GM23248 (cell line): ENCODE measurements around the gene AXIN1. TPM values are rescaled to one million over a fixed set of nuclear protein-coding genes. Genes with fewer than 3 reads are reported as not detected.
"Not testable (repeated sequence)": the region's sequence is repeated elsewhere in the genome, so short reads cannot be mapped to it uniquely, and the experiment has no call there.

Experiments used
- DNase-seq: peaks from one replicate; pipeline ENCODE4 v3.0.0-alpha.2; 2015
- H2AFZ ChIP-seq: fragments of 200-600 bp; sonication (generic); 2 replicates; pipeline ENCODE4 v1.6.1; 2016; ENCODE audit warnings: antibody characterized with exemption
- H3F3A ChIP-seq: fragments of 200-600 bp; sonication (generic); 2 replicates; pipeline ENCODE4 v1.6.1; 2016; ENCODE audit warnings: mild to moderate bottlenecking, antibody characterized with exemption, mixed run types; ENCODE audit not compliant: insufficient read depth
- H3K27ac ChIP-seq: fragments of 200-600 bp; sonication (generic); 2 replicates; pipeline ENCODE4 v1.5.1; 2016; ENCODE audit warnings: mild to moderate bottlenecking
- H3K27me3 ChIP-seq: fragments of 200-600 bp; sonication (generic); replicated peaks from 2 replicates; pipeline ENCODE4 v1.6.1; 2016; ENCODE audit warnings: mild to moderate bottlenecking; ENCODE audit not compliant: insufficient read depth
- H3K36me3 ChIP-seq: fragments of 200-600 bp; sonication (generic); 2 replicates; pipeline ENCODE4 v1.6.1; 2016; ENCODE audit warnings: low read depth, mild to moderate bottlenecking
- H3K4me1 ChIP-seq: fragments of 200-600 bp; sonication (generic); 2 replicates; pipeline ENCODE4 v1.6.1; 2016; ENCODE audit warnings: mild to moderate bottlenecking; ENCODE audit not compliant: insufficient read depth
- H3K4me2 ChIP-seq: fragments of 200-600 bp; sonication (generic); one replicate; pipeline ENCODE4 v1.6.1; 2016; ENCODE audit warnings: mild to moderate bottlenecking; ENCODE audit not compliant: unreplicated experiment
- H3K4me3 ChIP-seq: fragments of 200-600 bp; sonication (generic); 2 replicates; pipeline ENCODE4 v1.5.1; 2016; ENCODE audit warnings: mild to moderate bottlenecking
- H3K79me2 ChIP-seq: fragments of 200-600 bp; sonication (generic); 2 replicates; pipeline ENCODE4 v1.6.1; 2016; ENCODE audit warnings: mild to moderate bottlenecking; ENCODE audit not compliant: insufficient read depth
- H3K9ac ChIP-seq: fragments of 200-600 bp; sonication (generic); 2 replicates; pipeline ENCODE4 v1.6.1; 2016; ENCODE audit warnings: mild to moderate bottlenecking
- H3K9me2 ChIP-seq: fragments of 200-600 bp; sonication (generic); 2 replicates; pipeline ENCODE4 v1.6.1; 2016; ENCODE audit warnings: mixed run types, mild to moderate bottlenecking, moderate library complexity; ENCODE audit not compliant: insufficient read depth
- H3K9me3 ChIP-seq: fragments of 200-600 bp; sonication (generic); one replicate; pipeline ENCODE4 v1.6.1; 2017; ENCODE audit warnings: low read depth
- H4K20me1 ChIP-seq: fragments of 200-600 bp; sonication (generic); 2 replicates; pipeline ENCODE4 v1.6.0; 2016; ENCODE audit not compliant: insufficient read depth
- EZH2 ChIP-seq: fragments of 200-600 bp; sonication (generic); IDR thresholded peaks from 2 replicates; pipeline ENCODE4 v1.6.1; 2018; ENCODE audit warnings: antibody characterized with exemption, mild to moderate bottlenecking; ENCODE audit not compliant: insufficient read depth, poor library complexity, severe bottlenecking
- EZH2phosphoT487 ChIP-seq: fragments of 200-600 bp; sonication (generic); IDR thresholded peaks from 2 replicates; pipeline ENCODE4 v1.6.1; 2018; ENCODE audit warnings: antibody characterized with exemption, moderate library complexity, mild to moderate bottlenecking, low read depth; ENCODE audit not compliant: insufficient read depth
- WGBS, 2 experiments: methylation state at CpG; one replicate each; pipeline ENCODE4 v1.1.6; 2015 to 2017; ENCODE audit warnings: low lambda C conversion rate in 2 of 2, low coverage in 1 of 2; ENCODE audit errors: missing lambda C conversion rate in 2 of 2; 5-methylcytosine and 5-hydroxymethylcytosine counted together
- in situ Hi-C: fragments of 300-500 bp; cut with MboI; formaldehyde crosslinking; loops from 2 replicates; pipeline ENCODE4 v1.15.0; 2020
- polyA plus RNA-seq: library from polyadenylated mRNA; unstranded; fragments of >200 nt; fragmentation: Nextera tagmentation; extraction: Ambion mirVana; gene quantifications from 2 replicates; pipeline ENCODE4 v1.2.1, GENCODE V29; 2016
- total RNA-seq: library from RNA; depleted of rRNA; stranded (reverse); fragments of >200 nt; shearing (Covaris generic); gene quantifications from 2 replicates; pipeline ENCODE4 v1.2.3, GENCODE V29; 2014

Gene AXIN1
- total and polyA plus RNA-seq, 2 experiments from 2014 or later = 3.3 to 27.1 TPM

DNA sequence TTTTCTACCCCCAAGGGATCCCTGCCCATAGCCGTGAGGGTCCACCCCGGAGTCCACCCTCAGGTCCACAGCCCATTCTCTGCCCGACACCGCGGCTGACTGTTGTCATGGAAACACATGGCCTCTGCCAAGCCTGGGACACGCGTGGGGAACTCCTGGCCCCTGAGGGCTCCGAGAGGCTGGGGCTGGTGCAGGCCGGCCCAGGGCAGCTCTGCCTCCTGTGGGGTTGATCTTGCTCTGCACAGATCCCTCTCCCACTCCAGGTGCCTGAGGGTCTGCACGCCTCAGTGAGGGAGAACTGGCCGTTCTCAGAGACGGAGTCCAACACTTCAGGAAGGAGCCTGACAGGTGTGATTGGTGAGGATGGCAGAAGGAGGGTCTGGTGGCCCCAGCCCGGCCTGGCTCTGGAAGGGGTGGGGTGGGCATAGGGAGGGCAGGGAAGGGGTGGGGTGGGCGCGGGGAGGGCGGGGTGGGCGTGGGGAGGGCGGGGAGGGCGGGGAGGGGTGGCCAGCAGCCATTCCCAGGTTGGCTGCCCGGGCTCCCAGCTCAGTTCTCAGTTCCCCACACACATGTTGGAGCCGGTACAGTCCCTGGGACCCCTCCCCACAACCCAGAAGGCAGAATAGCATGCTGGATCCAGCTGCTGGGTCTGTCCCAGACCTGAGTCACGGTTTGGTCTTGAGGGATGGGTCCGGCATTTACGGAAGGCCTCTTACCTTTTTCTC, 11.4 kb upstream of the AXIN1 start:
- no peaks in the 10 kb centered on the region for H4K20me1 ChIP-seq
- no peak for DNase-seq
- WGBS, 2 experiments = 14 to 23% methylated on average over 15 to 23 of the region's 24 CpGs
- no peaks in the 10 kb centered on the region for H3K9me2 ChIP-seq
- H3K36me3 ChIP-seq = no peaks in the 10 kb centered on the region
- in situ Hi-C loops = no loop called here
- no peaks in the 10 kb centered on the region for H3K79me2 ChIP-seq
- no peak overlapping the region for H3K4me2 ChIP-seq
- no peak overlapping the region for H3K27ac ChIP-seq
- H3F3A ChIP-seq = no peaks in the 10 kb centered on the region
- TF ChIP-seq EZH2phosphoT487 (no peak), EZH2 (no peak)
- H3K4me3 ChIP-seq = no peak overlapping the region
- no peaks in the 10 kb centered on the region for H3K9me3 ChIP-seq
- H3K9ac ChIP-seq = no peak overlapping the region
- no peaks in the 10 kb centered on the region for H3K27me3 ChIP-seq
- H3K4me1 ChIP-seq = no peaks in the 10 kb centered on the region
- no peak overlapping the region for H2AFZ ChIP-seq

DNA sequence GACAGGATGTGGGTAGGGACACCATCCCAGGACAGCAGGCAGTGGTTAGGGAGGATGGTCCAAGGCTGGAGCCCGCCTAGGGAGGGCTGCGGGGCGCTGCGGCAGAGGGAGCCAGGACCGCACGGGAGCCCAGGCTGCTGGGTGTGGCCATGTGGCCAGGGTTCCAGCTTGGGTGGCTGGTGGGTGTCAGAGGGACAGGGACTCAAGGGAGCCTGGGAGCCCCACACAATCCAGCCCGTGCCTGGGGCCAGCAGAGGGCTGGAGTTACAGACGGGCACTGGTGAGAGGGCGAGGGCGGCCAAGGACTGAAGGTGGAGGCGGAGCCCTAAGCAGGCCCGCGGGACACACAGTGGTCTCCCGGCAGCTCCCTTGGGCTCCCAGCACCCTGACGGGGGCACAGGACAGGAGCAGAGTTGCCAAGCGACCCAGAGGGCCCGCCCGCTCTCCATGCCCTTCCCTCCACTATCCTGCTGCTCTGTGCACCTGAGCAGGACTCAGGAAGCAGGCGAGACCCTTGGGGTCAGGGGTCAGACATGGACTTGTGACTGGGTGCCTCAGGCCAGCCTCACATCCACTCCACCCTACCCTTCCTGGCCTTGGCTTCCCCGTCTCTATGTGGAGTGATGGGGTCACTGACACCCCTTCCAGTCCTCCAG, 10.7 kb upstream of the AXIN1 start:
- Histone ChIP-seq H3K36me3 (no peaks in the 10 kb centered on the region), H3K9me2 (no peaks in the 10 kb centered on the region), H3K4me3 (no peak overlapping the region), H3K27ac (no peak overlapping the region), H3K9ac (no peak overlapping the region), H3F3A (no peaks in the 10 kb centered on the region), H2AFZ (no peak overlapping the region), H3K4me1 (no peaks in the 10 kb centered on the region), H3K79me2 (no peaks in the 10 kb centered on the region), H3K4me2 (no peak overlapping the region), H4K20me1 (no peaks in the 10 kb centered on the region), H3K27me3 (no peaks in the 10 kb centered on the region), H3K9me3 (no peaks in the 10 kb centered on the region)
- no peak for DNase-seq
- TF ChIP-seq EZH2phosphoT487 (no peak), EZH2 (no peak)
- in situ Hi-C loops = no loop called here
- WGBS, 2 experiments = 41% methylated on average over 20 of the region's 20 CpGs

DNA sequence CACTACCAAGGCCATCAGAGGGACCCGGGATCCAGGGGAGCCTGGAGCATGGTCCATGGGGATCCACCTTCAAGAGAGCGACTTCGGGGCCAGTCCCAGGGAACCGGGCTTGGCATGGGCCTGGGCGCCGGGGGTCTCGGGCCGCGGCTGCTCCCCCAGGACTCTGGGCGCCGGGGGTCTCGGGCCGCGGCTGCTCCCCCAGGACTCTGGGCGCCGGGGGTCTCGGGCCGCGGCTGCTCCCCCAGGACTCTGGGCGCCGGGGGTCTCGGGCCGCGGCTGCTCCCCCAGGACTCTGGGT, 10.1 kb upstream of the AXIN1 start:
- H3K9me3 ChIP-seq, DNase-seq, in situ Hi-C loops, H3K27me3 ChIP-seq, H4K20me1 ChIP-seq, H3K36me3 ChIP-seq, H3K4me3 ChIP-seq, H3K9ac ChIP-seq, H3K27ac ChIP-seq, H3F3A ChIP-seq, H3K4me2 ChIP-seq, H3K79me2 ChIP-seq, H3K9me2 ChIP-seq, H3K4me1 ChIP-seq, H2AFZ ChIP-seq: not testable (repeated sequence)
- 90 to 93% methylated on average over 4 to 24 of the region's 24 CpGs for WGBS, 2 experiments

DNA sequence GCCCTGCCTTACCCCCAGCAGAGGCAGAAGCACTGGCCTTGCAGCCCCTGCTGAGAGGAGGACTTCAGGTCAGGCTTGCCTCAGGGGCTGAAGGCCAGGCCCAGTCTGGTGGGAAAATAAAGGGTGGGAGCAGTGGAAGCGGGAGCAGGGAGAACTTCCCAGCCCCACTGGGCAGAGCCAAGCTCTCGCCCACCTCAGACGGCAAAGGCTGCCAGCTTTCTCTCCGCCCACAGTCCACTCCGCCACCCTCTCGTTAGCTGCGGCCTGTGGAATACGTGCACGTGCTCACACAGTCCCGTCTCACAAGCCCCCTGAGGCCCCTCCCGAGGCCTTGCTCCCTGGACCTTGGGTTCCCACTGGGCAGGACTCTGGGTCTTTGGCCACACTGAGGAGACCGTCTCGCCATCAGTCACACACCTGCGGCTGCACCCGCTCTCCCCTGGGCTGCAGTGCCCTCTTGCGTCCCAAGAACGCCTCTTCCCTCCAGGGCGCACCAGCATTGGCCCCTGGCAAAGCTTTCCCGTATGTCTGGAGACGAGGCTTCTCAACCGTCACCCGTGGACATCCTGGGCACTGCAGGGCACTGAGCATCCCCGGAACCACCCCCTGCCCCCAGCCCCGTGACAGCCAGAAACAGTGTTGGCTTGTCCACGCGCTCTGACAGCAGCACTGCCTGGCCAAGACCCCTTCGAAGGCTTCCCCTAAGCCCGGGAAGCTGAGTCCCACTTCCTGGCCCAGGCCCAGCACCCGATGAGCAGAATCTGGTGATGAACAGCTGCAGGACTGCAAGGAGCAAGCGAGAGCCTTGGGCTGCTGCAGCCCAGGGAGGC, 9.6 kb upstream of the AXIN1 start:
- H3K9me3 ChIP-seq = no peaks in the 10 kb centered on the region
- no peak overlapping the region for H3K9ac ChIP-seq
- no peaks in the 10 kb centered on the region for H3K9me2 ChIP-seq
- peak; percentile 82 for DNase-seq
- in situ Hi-C loops = no loop called here
- no peak overlapping the region for H2AFZ ChIP-seq
- no peaks in the 10 kb centered on the region for H3K36me3 ChIP-seq
- 36 to 46% methylated on average over 29 to 30 of the region's 30 CpGs for whole genome bisulfite sequencing, 2 experiments
- no peaks in the 10 kb centered on the region for H3K27me3 ChIP-seq
- TF ChIP-seq EZH2 (no peak), EZH2phosphoT487 (no peak)
- no peak overlapping the region for H3K4me3 ChIP-seq
- no peaks in the 10 kb centered on the region for H3K79me2 ChIP-seq
- H3F3A ChIP-seq = no peaks in the 10 kb centered on the region
- H3K4me2 ChIP-seq = no peak overlapping the region
- no peaks in the 10 kb centered on the region for H4K20me1 ChIP-seq
- no peak overlapping the region for H3K27ac ChIP-seq
- H3K4me1 ChIP-seq = no peaks in the 10 kb centered on the region
